ENCODE measurements around the gene THRSP.
A peak's percentile ranks its signal among the peaks of the same experiment; 100 is the strongest.
"Not testable (repeated sequence)": the region's sequence is repeated elsewhere in the genome, so short reads cannot be mapped to it uniquely, and the experiment has no call there.

Gene THRSP

DNA sequence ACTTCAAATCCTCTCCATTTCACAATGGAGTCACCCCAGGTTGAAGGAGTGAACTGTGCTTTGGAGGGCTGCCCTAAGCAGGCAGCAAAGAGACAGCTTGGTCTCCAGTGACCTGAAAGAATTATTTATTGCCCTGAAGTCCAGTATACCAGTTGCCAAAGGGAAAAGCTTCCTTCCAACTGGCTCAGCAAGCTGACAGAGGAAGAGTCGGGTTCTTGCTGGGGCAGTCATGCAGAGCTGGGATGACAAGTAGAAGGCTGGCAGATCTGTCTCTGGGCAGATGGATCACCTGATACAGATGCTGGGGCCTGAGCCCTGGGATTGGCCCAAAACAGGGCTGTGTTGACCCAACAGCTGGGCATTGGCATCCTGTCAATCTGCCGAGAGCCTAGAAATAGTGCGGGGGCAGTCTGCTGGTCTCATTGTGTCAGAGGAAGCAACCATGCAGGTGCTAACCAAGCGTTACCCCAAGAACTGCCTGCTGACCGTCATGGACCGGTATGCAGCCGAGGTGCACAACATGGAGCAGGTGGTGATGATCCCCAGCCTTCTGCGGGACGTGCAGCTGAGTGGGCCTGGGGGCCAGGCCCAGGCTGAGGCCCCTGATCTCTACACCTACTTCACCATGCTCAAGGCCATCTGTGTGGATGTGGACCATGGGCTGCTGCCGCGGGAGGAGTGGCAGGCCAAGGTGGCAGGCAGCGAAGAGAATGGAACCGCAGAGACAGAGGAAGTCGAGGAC lies at the start of gene THRSP:
THRSP (plus strand) TSS at position 422 of the 742 bp plus-strand sequence; CDS start at position 443, 21 bp downstream.
- DNase-seq: no peak

DNA sequence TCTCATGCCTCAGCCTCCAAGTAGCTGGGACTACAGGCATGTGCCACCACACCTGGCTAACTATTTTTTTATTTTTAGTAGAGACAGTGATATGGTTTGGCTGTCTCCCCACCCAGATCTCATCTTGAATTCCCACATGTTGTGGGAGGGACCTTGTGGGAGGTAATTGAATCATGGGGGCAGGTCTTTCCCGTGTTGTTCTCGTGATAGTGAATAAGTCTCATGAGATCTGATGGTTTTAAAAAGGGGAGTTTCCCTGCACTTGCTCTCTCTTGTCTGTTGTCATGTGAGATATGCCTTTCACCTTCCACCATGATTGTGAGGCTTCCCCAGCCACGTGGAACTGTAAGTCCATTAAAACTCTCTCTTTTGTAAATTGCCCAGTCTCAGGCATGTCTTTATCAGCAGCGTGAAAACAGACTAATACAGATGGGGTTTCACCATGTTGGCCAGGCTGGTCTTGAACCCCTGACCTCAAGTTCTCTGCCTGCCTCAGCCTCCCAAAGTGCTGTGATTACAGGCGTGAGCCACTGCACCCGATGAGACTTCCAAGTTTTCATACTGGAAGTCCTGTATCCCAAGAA lies 48.6 kb upstream of the THRSP start:
- peak; percentile 88 for DNase-seq

GRCh38 chr11:78015878-78016277 lies 47.8 kb upstream of the THRSP start:
- no peak for DNase-seq

DNA sequence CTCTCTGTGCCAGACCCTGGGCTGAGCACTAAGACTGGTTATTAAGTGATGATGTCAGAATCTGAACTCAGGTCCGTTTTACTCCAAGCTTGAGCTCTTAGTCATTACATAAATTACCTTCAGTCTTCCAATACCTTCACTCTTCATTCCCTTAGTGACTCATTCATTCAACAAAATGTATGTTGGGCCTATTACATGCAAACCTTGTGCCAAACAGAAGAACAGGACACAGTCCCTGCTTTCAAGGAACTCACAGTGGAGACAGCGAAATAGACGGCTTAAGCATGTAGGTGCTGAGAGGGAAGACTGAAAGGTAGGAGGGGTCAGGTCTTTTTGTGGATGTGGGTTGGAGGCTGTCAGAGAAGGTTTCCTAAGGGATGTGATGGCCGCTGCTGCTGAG lies 43.9 kb upstream of the THRSP start:
- no peak for DNase-seq

- DNase-seq: no peak
Observed at GRCh38 chr11:78020246-78020645, 43.4 kb upstream of the THRSP start.

DNA sequence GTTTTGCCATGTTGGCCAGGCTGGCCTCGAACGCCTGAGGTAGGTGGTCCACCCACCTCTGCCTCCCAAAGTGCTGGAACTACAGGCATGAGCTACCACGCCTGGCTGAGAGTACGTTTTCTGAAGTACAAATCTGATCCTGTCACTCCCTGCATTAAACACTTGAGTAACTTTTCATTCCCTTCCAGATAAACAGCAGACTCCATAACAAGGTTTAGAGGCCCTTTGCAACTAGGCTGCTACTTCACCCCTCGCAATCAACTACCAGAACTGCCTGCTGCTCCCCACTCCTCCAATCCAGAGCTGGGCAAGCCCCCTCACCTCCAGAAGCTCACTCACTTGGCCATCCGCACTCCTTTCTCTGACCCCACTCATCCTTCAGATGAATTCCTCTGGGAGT lies 42.0 kb upstream of the THRSP start:
- DNase-seq: no peak

DNA sequence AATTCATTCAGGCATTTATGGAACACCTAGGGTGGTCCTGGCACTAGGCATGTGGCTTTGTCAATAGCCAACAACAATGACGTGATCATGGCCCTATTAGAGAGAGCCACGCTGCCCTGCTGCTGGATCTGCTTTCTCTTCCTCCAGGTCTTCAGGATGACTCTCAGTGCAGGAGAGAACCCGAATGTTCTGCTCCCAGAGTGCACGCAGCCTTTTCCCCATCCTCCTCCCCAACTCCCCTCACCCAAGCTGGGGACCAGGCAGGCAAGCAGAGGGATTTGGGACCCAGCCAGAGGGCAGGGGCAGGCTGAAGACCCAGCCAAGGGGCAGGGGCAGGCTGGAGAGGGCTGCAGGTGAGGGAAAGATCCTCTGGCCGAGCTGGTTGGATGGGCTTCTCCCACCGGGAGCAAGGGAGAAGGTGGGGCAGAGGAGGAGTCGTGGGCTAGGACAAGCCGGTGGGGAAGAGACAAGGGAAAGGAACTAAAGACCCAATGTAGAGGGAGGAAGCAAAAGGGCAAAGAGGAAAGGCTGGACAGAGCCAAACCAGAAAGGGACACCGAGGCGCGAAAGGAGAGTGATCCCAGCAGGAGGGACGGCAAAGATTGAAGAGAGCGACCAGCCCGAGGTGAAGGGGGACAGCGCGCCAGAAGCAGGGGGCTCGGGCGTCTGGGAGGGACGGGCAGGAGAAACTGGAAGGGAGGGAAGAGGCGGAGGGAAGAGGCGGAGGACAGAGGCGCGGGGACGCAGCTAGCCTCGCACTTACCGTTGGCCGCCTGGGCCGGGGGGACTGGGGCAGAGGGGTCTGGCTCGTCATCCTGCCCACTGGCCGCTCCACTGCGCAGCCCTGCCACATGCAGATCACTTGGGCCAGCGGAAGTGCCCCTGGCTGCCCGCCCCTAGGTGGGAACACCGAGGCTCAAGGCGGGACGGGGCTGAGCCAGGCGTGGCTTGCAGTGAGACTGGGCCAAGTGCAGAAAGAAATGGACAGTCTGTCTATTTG lies 41.0 kb upstream of the THRSP start, which contains the start of gene KCTD14:
KCTD14 (minus strand) TSS at position 880 of the 1,000 bp plus-strand sequence; CDS start at position 853, 27 bp downstream.
- DNase-seq: no peak

- no peak for DNase-seq
Observed at GRCh38 chr11:78023426-78023825, 40.2 kb upstream of the THRSP start.

DNA sequence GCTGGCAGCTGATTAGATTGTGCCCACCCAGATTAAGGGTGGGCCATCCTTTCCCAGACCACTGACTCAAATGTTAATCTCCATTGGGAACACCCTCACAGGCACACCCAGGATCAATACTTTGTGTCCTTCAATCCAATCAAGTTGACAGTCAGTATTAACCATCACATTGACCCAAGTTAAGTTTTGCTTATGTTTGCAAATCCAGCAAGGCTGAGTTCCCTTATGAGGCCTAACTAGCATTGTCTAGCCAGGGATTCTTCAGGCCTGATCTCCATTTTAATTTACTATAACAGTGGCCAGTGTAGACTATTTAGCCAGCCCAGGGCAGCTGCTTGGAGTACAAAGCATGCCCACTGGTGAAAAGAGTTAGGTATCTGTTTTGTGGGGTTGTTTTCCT lies 38.3 kb upstream of the THRSP start:
- no peak for DNase-seq

DNA sequence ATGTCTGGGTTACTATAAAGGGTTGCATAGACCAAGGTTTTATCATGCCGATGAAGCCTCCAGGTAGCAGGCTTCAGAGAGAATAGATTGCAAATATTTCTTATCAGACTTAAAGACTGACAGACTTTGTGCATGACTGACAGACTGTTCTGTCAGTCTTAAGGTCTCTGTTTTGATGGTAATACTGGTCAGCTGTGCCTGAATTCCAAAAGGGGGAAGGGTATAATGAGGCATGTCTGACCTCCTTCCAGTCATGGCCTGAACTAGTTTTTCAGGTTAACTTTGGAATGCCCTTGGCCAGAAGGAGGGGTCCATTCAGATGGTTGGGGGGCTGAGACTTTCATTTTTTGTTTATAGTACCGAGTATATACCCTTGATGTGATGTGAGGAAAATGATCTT lies 35.9 kb upstream of the THRSP start:
- no peak for DNase-seq

DNA sequence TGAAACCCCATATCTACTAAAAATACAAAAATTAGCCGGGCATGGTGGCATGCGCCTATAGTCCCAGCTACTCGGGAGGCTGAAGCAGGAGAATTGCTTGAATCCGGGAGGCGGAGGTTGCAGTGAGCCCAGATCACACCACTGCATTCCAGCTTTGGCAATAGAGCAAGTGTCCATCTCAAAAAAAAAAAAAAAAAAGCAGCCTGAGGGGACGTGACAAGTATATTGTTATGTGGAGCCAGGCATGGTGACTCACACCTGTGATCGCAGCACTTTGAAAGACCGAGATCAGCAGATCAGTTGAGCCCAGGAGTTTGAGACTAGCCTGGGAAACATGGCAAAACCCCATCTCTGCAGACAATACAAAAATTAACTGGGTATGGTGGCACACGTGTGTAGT lies 35.2 kb upstream of the THRSP start:
- DNase-seq: not testable (repeated sequence)

GRCh38 chr11:78030429-78031325 lies 33.0 kb upstream of the THRSP start:
- peak; percentile 68 for DNase-seq

DNA sequence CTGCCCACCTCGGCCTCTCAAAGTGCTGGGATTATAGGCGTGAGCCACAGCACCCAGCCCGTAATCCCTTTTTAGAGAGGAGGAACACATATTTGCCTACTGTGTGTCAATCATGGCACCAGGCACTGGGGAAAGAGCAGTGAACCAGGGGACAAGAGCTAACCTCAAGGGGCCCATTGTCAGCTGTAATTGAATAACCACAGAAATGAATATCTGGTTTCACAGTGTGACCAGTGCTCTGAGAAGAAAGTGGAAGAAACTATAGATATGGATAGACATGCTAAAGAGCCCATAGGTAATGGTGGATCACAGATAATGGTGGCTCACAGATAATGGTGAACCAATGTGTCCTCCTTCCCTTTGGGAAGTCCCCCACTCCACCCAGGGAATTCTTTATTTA lies 32.0 kb upstream of the THRSP start:
- DNase-seq: peak; percentile 88

DNA sequence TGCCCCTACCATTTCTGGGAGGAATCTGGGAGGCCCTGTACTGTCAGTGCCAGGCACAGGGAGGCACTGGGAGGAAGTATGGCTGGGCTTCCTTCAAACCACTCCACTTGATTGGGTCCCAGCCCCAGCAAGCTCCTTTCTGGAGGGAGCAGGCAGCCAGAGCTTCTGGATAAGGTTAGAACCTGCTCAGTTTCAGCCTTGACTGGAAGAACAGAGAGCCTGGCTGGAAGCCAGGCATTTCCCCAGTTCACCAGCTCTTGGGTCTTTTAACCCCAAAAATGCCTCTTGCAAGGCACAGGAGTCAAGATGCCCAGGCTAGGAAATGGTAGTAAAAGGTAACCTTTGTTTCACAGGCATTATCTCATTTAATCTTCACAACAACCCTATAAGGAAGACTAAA lies 31.6 kb upstream of the THRSP start:
- peak; percentile 88 for DNase-seq

- no peak for DNase-seq
Observed at GRCh38 chr11:78033040-78033439, 30.6 kb upstream of the THRSP start.

- DNase-seq: no peak
Observed at GRCh38 chr11:78034623-78035022, 29.0 kb upstream of the THRSP start.

GRCh38 chr11:78036313-78036712 lies 27.3 kb upstream of the THRSP start:
- no peak for DNase-seq

DNA sequence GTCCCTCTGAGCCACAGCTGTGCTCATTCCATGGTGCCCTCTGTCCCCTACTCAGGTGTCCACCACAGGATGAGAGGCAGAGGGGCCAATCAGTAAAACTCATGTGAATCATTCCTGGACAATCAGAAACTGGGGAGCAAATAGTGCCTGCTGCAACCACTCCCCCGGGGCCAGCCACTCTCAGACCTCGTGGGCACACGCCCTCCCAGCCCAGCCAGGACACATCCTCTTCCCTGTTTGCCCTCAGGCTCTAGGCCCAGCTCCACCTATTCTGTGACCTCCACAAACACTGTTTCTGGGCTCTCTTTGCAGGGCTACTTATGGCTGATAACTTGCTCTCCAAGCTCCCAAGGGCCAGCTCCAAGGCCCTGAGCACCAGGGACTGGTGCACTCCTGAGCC lies 26.6 kb upstream of the THRSP start:
- DNase-seq: no peak

DNA sequence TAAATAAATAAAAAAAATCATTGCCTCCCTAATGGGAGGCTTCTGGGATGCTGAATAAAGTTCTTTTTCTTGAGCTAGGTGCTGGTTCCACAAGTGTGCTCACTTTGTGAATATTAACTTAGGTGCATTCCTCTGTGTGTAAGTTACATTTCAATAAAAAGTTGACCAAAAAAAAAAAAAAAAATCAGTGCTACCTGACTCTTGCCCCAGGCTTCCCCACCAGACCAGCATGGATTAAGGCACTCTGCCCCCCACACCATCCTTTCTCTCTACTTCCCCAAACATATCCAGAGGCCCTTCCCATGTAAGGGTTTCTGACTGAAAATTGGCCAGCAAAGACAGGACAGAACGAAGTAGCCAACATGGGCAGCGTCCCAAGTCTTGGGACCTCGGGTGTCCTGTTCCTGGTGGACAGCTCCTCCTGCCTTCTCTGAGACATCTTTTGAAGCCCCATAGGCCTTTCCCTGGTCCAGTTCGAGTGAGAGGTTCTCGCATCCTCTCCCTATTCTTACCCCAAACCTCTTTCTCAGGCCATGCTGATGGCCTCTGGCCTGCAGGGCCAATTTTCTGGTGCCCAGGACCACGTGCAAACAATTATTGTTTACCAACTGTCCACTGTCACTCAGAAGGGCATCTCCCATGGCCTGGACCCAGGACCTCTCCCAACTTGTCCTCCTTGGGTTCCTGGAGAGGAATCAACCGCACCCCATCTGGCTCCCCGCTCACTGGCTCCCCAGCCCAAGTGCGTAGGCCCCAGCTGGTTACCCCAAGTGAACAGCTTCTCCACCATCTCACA lies 25.6 kb upstream of the THRSP start:
- DNase-seq: no peak

DNA sequence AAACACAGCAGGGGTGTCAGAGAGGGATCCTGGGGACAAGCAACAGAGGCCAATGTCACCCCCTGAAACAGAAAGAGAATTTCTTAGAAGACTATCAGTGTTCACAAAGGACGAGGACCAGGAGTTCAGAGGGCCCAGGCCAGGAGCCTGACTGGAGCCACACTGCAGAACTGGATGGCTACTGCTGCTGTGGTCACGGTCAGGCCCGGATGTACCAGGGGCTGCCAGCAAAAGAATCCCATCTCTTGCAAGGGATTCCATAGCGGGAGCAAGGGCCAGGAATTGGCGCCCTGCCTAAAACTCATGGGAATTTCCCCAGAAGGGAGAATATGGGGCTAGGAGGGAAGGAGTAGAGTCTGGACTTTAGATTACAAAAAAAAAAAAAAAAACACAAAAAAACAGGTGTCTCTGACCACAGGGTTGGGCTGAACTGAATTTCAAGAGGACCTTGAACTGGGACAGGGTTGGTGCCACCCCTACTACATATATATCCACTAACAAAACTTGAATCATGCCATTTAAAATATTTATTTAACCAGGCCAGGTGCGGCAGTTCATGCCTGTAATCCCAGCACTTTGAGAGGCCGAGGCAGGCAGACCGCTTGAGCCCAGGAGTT lies 24.9 kb upstream of the THRSP start:
- no peak for DNase-seq

- no peak for DNase-seq
Observed at GRCh38 chr11:78039391-78039918, 24.2 kb upstream of the THRSP start.

Data from OCI-M1 (cell line).